NB4 (cell line): ENCODE data around the gene NTM.

Source experiments
- DNase-seq: peaks from one replicate; pipeline ENCODE4 v3.0.0; 2010; ENCODE audit warnings: low read depth
- H3K4me3 ChIP-seq: one replicate; pipeline ENCODE4 v1.5.1; 2011; ENCODE audit warnings: mild to moderate bottlenecking, low read depth, low read length, moderate library complexity
- MYC ChIP-seq: IDR thresholded peaks from 2 replicates; pipeline ENCODE4 v1.6.1; 2011; ENCODE audit warnings: low read depth, low read length
- POLR2A ChIP-seq: IDR thresholded peaks from 2 replicates; pipeline ENCODE4 v1.6.1; 2011; ENCODE audit warnings: mild to moderate bottlenecking; ENCODE audit not compliant: insufficient read length; ENCODE audit errors: extremely low read depth
- TF ChIP-seq, protein P1 (sequence below): IDR thresholded peaks from 2 replicates; pipeline ENCODE4 v1.6.1; 2011; ENCODE audit warnings: low read depth, low read length
- TF ChIP-seq, protein P2 (sequence below): IDR thresholded peaks from one replicate; pipeline ENCODE4 v1.5.1; 2012; ENCODE audit warnings: low read depth, low read length

Gene NTM

DNA sequence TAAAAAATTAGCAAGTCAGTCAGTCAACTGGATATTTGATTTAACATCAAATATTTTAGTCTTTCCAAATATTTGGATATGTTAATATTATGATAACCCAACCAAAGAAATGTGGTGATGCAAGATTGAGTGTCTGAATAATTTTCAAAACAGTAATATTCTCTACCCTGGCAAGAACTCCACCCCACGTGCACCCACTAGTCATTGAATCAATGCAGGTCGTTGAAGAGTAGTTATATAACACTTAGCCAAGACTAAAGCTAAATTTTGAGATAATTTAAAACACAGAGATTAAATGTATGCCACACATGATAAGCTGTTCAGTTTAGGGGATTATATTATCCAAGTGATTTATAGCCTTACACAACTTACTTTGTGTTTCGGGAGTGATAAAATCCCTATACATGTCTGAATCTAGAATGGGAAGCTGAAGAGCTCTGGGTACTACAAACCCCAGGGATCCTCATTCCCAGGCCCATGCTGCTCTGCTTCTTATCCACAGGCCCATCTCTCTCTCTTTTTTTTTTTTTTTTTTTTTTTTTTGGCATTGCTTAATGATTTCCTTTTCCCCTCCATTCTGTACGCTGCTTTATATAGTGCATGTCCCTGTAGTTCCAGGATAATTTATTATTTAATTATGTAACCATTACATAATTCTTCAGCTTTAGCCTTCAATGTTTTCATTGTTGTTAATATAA, 392.9 kb downstream of the NTM start:
- H3K4me3 ChIP-seq, result no peak overlapping the region
- TF ChIP-seq, protein P1, sequence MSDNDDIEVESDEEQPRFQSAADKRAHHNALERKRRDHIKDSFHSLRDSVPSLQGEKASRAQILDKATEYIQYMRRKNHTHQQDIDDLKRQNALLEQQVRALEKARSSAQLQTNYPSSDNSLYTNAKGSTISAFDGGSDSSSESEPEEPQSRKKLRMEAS, result no peak
- no peak for DNase-seq

GRCh38 chr11:131764126-131764525, 393.7 kb downstream of the NTM start:
- no peak for DNase-seq
- no peak overlapping the region for H3K4me3 ChIP-seq
- TF ChIP-seq POLR2A (no peak), MYC (no peak)
- TF ChIP-seq, protein P1, result no peak
- TF ChIP-seq, protein P2, sequence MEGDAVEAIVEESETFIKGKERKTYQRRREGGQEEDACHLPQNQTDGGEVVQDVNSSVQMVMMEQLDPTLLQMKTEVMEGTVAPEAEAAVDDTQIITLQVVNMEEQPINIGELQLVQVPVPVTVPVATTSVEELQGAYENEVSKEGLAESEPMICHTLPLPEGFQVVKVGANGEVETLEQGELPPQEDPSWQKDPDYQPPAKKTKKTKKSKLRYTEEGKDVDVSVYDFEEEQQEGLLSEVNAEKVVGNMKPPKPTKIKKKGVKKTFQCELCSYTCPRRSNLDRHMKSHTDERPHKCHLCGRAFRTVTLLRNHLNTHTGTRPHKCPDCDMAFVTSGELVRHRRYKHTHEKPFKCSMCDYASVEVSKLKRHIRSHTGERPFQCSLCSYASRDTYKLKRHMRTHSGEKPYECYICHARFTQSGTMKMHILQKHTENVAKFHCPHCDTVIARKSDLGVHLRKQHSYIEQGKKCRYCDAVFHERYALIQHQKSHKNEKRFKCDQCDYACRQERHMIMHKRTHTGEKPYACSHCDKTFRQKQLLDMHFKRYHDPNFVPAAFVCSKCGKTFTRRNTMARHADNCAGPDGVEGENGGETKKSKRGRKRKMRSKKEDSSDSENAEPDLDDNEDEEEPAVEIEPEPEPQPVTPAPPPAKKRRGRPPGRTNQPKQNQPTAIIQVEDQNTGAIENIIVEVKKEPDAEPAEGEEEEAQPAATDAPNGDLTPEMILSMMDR, result no peak

- DNase-seq, result no peak
- TF ChIP-seq, protein P2, result no peak
- TF ChIP-seq MYC (no peak), POLR2A (no peak)
- TF ChIP-seq, protein P1, result no peak
- no peak overlapping the region for H3K4me3 ChIP-seq
These were observed 394.2 kb downstream of the NTM start for GRCh38 chr11:131764649-131765048.

DNA sequence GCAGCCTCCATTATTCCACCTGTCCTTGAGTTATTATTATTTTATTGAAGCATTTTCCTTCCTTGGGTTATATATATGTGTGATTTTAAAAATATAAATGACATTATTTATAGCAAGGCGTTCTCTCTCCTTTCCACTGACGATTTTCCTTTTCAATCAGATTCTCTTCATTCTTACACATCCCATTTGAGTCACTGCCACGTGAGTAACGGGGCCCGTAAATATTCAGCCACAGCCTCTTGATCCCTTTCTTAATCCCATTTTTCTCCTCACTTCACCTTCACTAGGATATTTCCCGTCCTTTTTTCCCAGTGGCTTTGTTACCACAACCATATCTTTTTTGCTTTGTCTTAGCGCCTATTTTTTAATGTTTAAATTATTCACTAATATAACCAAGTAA, 396.2 kb downstream of the NTM start:
- no peak for DNase-seq
- no peak overlapping the region for H3K4me3 ChIP-seq
- TF ChIP-seq MYC (no peak), POLR2A (no peak)
- TF ChIP-seq, protein P1, result no peak
- TF ChIP-seq, protein P2, result no peak

DNA sequence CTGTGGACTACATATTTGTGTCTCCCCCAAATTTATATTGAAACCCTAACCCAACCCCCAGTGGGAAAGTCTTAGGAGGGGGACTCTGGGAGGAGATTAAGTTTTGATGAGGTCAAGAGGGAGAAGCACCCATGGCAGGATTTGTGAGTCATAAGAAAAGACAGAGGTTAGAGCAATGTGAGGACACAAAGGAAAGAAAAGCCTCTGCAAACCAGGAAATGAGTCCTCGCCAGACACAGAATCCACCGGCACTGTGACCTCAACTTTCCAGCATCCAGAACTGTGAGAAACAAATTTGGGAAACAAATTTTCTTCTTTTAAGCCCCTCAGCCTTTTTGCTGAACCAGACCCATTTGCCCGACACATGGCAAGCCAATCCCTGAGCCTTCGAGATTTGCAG, 397.0 kb downstream of the NTM start:
- TF ChIP-seq POLR2A, result no peak
- TF ChIP-seq, protein P1, result no peak
- TF ChIP-seq, protein P2, result no peak
- TF ChIP-seq MYC, result no peak
- DNase-seq, result no peak

GRCh38 chr11:131770801-131771200, 400.4 kb downstream of the NTM start:
- no peak for TF ChIP-seq MYC
- TF ChIP-seq, protein P1, result no peak
- TF ChIP-seq, protein P2, result no peak
- TF ChIP-seq POLR2A, result no peak
- no peak for DNase-seq
- H3K4me3 ChIP-seq, result no peak overlapping the region

More for the DNA sequence above, 397.0 kb downstream of the NTM start:
- no peak overlapping the region for H3K4me3 ChIP-seq
